Hematopoietic multipotent progenitor cell treated with erythropoietin and hydrocortisone succinate and interleukin-3 and kit ligand, for 17 days (in vitro differentiated cells): Measurements from ENCODE around the gene DDX21.
"Not testable (repeated sequence)": the region's sequence is repeated elsewhere in the genome, so short reads cannot be mapped to it uniquely, and the experiment has no call there.

Experiments used
- DNase-seq: peaks from one replicate; pipeline ENCODE4 v3.0.0-alpha.2; 2015; ENCODE audit warnings: low spot score

DDX21 gene

GRCh38 chr10:68988530-68989316 lies 32.8 kb downstream of the DDX21 start, which contains the start of gene KIFBP:
Gene KIFBP (plus strand): TSS chr10:68988803. CDS start chr10:68988833, 30 bp downstream.
- peak; percentile 74 for DNase-seq

GRCh38 chr10:68989317-68989990 lies 33.5 kb downstream of the DDX21 start:
- DNase-seq, result no peak

GRCh38 chr10:68992636-68993440 lies 36.9 kb downstream of the DDX21 start:
- DNase-seq, result no peak

GRCh38 chr10:68997211-68997610 lies 41.2 kb downstream of the DDX21 start:
- no peak for DNase-seq

- peak; percentile 57 for DNase-seq
These were observed 48.9 kb downstream of the DDX21 start for GRCh38 chr10:69004821-69005220.

- DNase-seq, result no peak
These were observed 49.9 kb downstream of the DDX21 start for GRCh38 chr10:69005704-69006485.

GRCh38 chr10:69007260-69007659 lies 51.3 kb downstream of the DDX21 start:
- no peak for DNase-seq

GRCh38 chr10:69009360-69009759 lies 53.4 kb downstream of the DDX21 start:
- DNase-seq, result no peak

GRCh38 chr10:69010151-69010640 lies 54.2 kb downstream of the DDX21 start:
- no peak for DNase-seq

- not testable (repeated sequence) for DNase-seq
These were observed 56.8 kb downstream of the DDX21 start for GRCh38 chr10:69012778-69013177.

- no peak for DNase-seq
These were observed 58.2 kb downstream of the DDX21 start for GRCh38 chr10:69014171-69014570.

- DNase-seq, result no peak
These were observed 62.6 kb downstream of the DDX21 start for GRCh38 chr10:69018613-69019012.

- DNase-seq, result no peak
These were observed 66.6 kb downstream of the DDX21 start for GRCh38 chr10:69022611-69023010.

GRCh38 chr10:69025370-69025896 lies 69.5 kb downstream of the DDX21 start:
- DNase-seq, result no peak

GRCh38 chr10:69033256-69033655 lies 77.3 kb downstream of the DDX21 start:
- no peak for DNase-seq
